HG03520 (cell line): ENCODE results near the gene CPEB1.
A peak's percentile ranks its signal among the peaks of the same experiment; 100 is the strongest.

ENCODE experiments used
- ATAC-seq: cut with Tn5 transposase; IDR thresholded peaks from one replicate; pipeline ENCODE4 v1.9.1; 2021; ENCODE audit warnings: mild to moderate bottlenecking, moderate library complexity; ENCODE audit not compliant: unreplicated experiment

Gene CPEB1

DNA sequence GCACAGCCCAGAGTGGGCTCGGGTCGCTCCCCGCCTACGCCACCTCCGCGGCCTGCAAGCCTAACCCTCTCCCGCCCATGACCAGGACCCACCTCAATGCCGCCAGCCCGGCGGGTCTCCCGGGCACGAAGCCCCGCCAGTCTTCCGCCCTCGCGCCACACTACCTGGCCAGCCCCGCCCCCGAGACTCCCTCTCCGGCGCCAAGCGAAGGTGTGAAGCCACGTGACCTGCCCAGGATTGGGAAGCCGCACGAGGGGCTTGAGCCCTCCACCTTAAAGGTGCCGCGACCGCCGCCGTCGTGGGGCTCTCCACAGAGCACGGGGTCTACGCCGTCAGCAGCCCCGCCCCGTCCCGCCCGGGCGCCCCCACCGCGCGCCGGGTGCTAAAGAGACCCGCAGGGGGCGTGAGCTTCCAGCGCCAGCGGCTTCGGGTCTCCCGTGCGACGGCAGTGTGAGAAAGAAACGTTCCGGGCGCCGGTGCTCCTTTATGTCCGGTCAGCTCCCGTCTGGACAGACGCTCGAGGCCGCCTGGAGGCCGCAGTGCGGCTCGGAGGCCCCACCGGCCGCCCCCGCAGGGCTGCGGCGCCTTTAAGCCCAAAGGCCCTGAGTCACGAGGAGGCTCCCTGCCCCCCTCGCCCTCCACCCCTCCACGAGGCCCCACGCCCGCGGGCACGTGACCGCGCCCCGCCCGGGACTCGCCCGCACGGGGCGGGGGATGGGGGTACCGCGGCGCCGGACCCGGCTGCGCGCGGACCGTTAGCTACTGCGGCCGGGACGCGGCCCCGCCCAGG lies at the start of gene CPEB1:
Gene CPEB1, minus strand, starts transcription at position 319 of the 790 bp plus-strand sequence. CDS start 18,904 bp downstream, outside the sequence.
- peak; percentile 40 for ATAC-seq

GRCh38 chr15:82692171-82692570 lies 45.0 kb upstream of the CPEB1 start:
- no peak for ATAC-seq

GRCh38 chr15:82689147-82689546 lies 42.0 kb upstream of the CPEB1 start:
- no peak for ATAC-seq

- no peak for ATAC-seq
These were observed 41.5 kb upstream of the CPEB1 start for GRCh38 chr15:82688691-82689090.

GRCh38 chr15:82681371-82681770 lies 34.2 kb upstream of the CPEB1 start:
- no peak for ATAC-seq

DNA sequence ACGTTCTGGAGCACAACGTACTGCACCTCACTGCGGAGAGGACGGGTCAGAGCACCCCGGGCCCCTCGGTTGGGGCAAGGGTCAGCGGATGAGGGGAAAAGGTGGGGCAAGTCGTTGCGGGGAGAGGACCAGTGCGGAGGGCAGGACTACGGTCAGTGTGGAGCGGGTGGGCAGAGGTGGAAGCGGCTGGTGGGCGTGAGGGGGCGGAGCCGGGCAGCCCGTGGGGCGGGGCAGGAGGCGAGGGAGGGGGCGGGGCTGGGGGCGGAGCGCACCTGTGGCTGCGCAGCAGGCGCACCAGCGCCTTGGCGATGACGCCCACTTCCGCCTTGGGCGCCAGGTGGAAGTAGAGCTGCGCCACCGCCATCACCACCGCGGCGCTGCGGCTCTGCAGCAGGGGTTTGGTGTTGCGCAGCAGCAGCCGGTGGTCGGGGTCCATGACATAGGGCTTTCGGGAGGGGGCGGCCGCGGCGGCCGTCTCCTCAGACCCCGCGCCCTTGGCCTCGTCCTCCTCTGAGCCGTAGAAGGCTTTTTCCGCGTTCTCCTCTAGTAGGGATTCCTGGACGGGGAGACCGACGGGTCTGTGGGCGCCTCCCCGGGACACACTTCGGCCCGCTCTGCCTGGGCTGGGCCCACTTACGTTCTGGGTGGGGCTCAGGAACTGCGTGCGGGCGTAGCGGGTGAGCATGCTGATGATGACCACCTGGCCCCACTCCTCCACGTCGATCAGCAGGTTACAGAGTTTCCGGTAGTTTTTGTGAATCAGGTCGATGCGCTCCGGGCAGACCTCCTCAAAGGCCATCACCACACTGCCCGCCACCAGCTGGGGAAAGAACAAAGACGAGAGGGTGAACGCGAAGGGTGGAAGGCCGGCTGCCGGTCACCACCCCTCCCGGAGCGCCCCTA lies 33.3 kb upstream of the CPEB1 start:
- peak; percentile 81 for ATAC-seq

DNA sequence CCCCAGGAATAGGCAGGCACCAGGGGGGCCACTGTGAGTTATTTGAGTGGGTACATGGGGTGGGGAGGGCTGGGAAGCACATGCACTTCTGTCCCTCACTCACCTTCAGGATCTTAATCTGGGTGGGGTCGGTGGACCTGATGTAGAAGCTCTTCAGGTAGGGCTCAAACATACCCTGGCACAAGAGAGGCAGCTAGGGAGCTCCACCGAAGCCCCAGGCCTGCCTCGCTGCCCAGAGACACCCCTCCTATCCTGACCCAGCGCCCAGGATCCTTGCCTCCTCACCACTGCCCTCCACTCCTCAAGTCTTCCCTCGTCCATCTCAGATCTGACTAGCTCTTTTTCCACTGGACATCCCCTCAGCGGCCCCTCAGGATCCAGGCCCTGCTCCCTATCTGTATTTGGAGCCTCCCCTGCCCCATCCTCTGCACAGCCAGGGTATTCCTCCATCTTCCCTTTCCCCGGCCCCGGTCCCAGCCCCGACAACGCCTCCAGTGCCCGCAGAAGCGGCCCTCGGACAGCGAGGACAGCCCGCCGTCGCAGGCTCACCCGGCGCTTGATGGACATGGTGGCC lies 32.5 kb upstream of the CPEB1 start:
- ATAC-seq: no peak

DNA sequence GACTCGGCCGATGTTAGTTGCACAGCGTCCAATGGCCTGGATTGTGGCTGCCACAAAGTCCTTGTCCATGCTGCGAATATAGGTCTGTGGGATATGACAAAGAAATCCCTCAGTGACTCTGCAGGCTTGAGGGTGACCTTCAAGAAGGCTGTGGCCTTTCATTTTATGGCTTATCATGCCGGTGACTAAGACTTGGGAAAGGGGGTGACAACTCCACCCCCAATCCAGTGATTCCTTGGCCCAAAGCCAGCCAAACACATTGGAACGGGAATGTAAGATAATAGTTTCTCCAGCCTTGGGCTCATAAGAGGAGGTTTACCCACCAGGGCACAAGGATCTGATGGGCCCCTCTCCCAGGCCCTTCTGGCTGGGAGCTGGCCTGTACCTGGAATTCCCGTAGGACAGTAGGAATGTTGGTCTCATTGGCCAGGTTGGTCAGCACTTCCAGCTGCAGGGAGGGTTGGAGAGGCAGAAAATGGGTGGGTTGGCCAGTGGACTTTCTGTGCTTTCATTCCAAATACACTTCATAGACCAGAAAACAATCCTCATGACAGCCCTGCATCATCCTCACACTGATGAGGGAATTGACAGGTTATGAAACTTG lies 30.7 kb upstream of the CPEB1 start:
- ATAC-seq: no peak

- no peak for ATAC-seq
These were observed 27.7 kb upstream of the CPEB1 start for GRCh38 chr15:82674873-82675272.

DNA sequence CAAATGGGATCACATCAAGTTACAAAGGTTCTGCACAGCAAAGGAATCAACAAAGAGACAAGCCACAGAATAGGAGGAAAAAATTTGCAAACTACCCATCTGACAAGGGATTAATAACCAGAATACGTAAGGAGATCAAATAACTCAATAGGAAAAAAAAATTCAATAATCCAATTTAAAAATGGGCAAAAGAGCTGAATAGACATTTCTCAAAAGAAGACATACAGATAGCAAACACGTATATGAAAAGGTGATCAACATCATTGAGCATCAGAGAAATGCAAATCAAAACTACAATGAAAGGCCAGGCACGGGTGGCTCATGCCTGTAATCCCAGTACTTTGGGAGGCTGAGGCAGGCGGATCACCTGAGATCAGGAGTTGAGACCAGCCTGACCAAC lies 23.5 kb upstream of the CPEB1 start:
- ATAC-seq: no peak

DNA sequence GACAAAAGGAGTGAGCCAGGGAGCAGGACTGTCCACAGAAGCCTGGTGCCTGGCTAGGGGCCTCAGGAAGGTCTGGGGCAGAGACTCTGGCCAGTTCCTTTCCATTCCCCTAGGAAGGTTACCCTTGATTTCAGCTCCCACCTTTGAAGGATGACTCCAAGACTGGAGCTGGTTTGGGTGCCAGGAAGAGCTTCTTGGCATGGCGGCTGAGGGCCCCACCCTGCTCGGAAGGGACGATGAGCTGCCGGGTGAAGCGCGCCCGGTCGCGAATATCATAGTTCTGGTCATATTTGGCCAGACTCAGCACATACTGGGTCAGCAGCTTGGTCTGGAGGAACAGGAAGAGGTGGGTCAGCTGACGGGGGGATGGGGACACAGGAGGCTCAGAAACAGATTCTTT lies 19.4 kb upstream of the CPEB1 start:
- no peak for ATAC-seq

GRCh38 chr15:82664021-82664420 lies 16.9 kb upstream of the CPEB1 start:
- ATAC-seq: no peak

DNA sequence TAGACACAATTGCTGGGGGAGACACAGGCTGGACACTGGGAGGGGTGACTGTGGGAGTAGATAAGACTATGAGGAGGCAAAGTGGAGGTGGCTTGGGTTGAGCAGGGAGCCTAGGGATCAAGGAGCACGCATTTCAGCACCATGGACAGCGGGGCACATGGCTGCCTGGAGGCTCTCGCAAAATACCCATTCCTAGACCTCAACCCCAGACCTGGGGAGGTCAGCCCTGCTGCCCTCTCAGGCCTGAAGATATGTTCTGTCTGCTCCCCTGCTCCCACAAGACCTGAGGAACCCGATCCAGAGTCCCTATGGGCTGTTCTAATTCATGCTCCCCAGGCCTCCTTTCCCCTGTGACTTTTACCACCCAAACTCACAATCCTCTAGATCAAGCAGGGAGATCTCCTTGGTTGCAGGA lies 16.0 kb upstream of the CPEB1 start:
- no peak for ATAC-seq

DNA sequence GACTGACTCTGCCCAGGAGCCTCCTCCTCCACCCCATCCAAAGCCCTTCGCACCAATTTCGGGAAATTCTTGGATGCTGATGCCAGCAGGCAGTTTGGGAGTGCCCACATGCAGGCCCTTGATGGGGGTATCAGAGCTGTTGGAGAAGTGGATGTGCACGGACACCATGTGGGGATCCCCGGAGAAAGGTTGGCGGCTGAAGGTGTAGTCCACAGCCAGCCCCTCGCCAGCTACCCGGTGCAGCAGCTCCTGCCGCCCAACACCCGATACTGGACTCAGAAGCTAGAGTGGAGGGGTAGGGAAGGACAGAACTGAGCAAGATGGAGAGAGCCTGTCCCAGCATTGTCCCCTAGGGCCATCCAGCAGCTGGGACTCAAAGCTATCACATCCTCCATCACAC lies 15.5 kb upstream of the CPEB1 start:
- no peak for ATAC-seq

GRCh38 chr15:82660378-82660777 lies 13.2 kb upstream of the CPEB1 start:
- ATAC-seq: no peak

DNA sequence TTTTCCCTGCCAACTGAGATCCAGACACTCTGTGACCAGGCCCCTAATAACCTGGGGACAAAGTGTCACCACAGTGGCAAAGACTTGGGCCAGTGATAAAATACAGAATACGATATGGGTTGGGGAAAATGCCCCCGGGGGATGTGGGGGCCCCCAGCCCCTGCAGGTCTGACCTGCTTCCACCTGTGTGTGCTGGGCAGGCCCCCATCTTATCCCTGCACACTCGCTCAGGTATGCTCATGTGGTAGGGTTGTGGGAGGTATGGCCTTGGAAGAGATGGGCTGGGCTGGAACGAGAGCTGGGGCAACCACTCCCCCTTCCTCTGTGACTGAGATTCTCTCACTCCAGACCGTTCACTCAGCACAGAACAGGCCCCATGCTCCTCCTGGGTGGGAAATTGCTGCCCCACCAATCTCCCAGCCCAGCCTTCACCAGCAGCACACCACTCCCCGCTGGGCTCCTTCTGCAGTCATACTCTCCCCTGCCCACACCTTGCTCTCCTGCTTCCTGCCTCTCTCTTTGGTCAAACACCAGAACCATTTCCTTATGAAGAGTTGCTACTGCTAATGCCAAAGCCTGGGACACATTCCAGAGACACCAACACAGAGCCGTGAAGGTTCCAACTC lies 9.6 kb upstream of the CPEB1 start:
- ATAC-seq: no peak

- ATAC-seq: no peak
These were observed 8.4 kb upstream of the CPEB1 start for GRCh38 chr15:82655606-82656005.

GRCh38 chr15:82653483-82654168 lies 6.5 kb upstream of the CPEB1 start:
- ATAC-seq: no peak

GRCh38 chr15:82651708-82652107 lies 4.5 kb upstream of the CPEB1 start:
- no peak for ATAC-seq

GRCh38 chr15:82650046-82650670 lies 3.0 kb upstream of the CPEB1 start:
- ATAC-seq: no peak
